K562 (cell line): ENCODE data around the gene IGSF3. TPM values are rescaled to one million over a fixed set of nuclear protein-coding genes. Genes with fewer than 3 reads are reported as not detected.

Experiments used
- BCLAF1 ChIP-seq, 2 experiments: fragments of 450-650 bp in 1 of 2; IDR thresholded peaks; 2 replicates each; pipeline ENCODE4 v1.6.1; 2011 to 2017; ENCODE audit warnings: low read depth in 2 of 2, antibody characterized with exemption in 1 of 2, borderline replicate concordance in 1 of 2, low read length in 1 of 2, mild to moderate bottlenecking in 1 of 2, mixed read lengths in 1 of 2; ENCODE audit not compliant: control insufficient read depth in 1 of 2
- ELF4 ChIP-seq: fragments of 450-650 bp; formaldehyde crosslinking; IDR thresholded peaks from 2 replicates; pipeline ENCODE4 v1.4.0; 2022; ENCODE audit warnings: missing genetic modification characterization
- GTF3C2 ChIP-seq: IDR thresholded peaks from 3 replicates; pipeline ENCODE4 v1.6.1; 2011; ENCODE audit warnings: borderline replicate concordance, mild to moderate bottlenecking, moderate library complexity; ENCODE audit not compliant: insufficient read length; ENCODE audit errors: extremely low read depth
- HDAC3 ChIP-seq: fragments of 450-650 bp; IDR thresholded peaks from 2 replicates; pipeline ENCODE4 v1.6.1; 2018; ENCODE audit warnings: borderline replicate concordance, mild to moderate bottlenecking, moderate library complexity; ENCODE audit not compliant: partially characterized antibody
- HNRNPLL ChIP-seq: fragments of 200-400 bp; formaldehyde crosslinking; IDR thresholded peaks from 2 replicates; pipeline ENCODE4 v1.6.1; 2017; ENCODE audit warnings: low read length, low read depth, mild to moderate bottlenecking; ENCODE audit not compliant: poor library complexity, severe bottlenecking
- KHSRP ChIP-seq: fragments of 450-650 bp; IDR thresholded peaks from 2 replicates; pipeline ENCODE4 v1.6.1; 2017
- NBN ChIP-seq: fragments of 450-650 bp; IDR thresholded peaks from 2 replicates; pipeline ENCODE4 v1.6.1; 2016; ENCODE audit warnings: low read depth, mild to moderate bottlenecking
- NFIC ChIP-seq: fragments of 450-650 bp; IDR thresholded peaks from 2 replicates; pipeline ENCODE4 v1.6.1; 2017; ENCODE audit warnings: mild to moderate bottlenecking, inconsistent platforms
- POLR2H ChIP-seq: IDR thresholded peaks from 2 replicates; pipeline ENCODE4 v1.6.1; 2016; ENCODE audit warnings: missing genetic modification characterization, low read depth, mild to moderate bottlenecking, control low read depth, missing compliant biosample characterization, moderate library complexity
- SMARCA5 ChIP-seq: fragments of 450-650 bp; IDR thresholded peaks from 2 replicates; pipeline ENCODE4 v1.6.1; 2016
- TCF3 ChIP-seq: sonication (generic); formaldehyde crosslinking; IDR thresholded peaks from 2 replicates; pipeline ENCODE4 v1.4.0; 2020; ENCODE audit warnings: mild to moderate bottlenecking, missing genetic modification reagents
- THAP7 ChIP-seq: fragments of 250-450 bp; sonication (Bioruptor Pico); IDR thresholded peaks from 2 replicates; pipeline ENCODE4 v1.5.0; 2021
- ZNF24 ChIP-seq: fragments of 450-650 bp; IDR thresholded peaks from 2 replicates; pipeline ENCODE4 v1.6.1; 2016
- ZNF561 ChIP-seq: fragments of 450-650 bp; formaldehyde crosslinking; conservative IDR thresholded peaks from 2 replicates; pipeline ENCODE4 v1.4.0; 2020; ENCODE audit warnings: mild to moderate bottlenecking, moderate library complexity
- ZNF583 ChIP-seq: fragments of 250-450 bp; sonication (Bioruptor Pico); IDR thresholded peaks from 2 replicates; pipeline ENCODE4 v1.4.0; 2020
- ZNF592 ChIP-seq: fragments of 450-650 bp; IDR thresholded peaks from 2 replicates; pipeline ENCODE4 v1.6.1; 2017; ENCODE audit warnings: antibody characterized with exemption, mild to moderate bottlenecking
- ZNF766 ChIP-seq: fragments of 200-800 bp; sonication (Bioruptor generic); conservative IDR thresholded peaks from 2 replicates; pipeline ENCODE4 v1.6.1; 2016; ENCODE audit warnings: missing genetic modification characterization, missing compliant biosample characterization
- polyA plus RNA-seq, 8 experiments: library from polyadenylated mRNA; depleted of rRNA in 4 of 8; stranded (reverse) in 5 of 8; unstranded in 3 of 8; fragments of >200 nt; fragmentation: Nextera tagmentation in 2 of 8; fragmentation: Illumina TruSeq in 1 of 8; extraction: Ambion mirVana in 2 of 8; extraction: Trizol in 1 of 8; gene quantifications; 2 replicates each; pipeline versions ENCODE4 v1.2.1 to v1.2.3, GENCODE V29; 2011 to 2014; ENCODE audit warnings: inconsistent platforms in 1 of 8, missing spikeins in 1 of 8
- total RNA-seq, 7 experiments: library from RNA; depleted of rRNA in 6 of 7; stranded (reverse); fragments of >200 nt in 6 of 7; fragmentation: Illumina TruSeq in 2 of 7; extraction: Trizol in 2 of 7; gene quantifications; 2 replicates each; pipeline versions ENCODE4 v1.2.1 to v1.2.3, GENCODE V29; 2011 to 2021; ENCODE audit warnings: low replicate concordance in 1 of 7

The IGSF3 gene
- total and polyA plus RNA-seq, 9 of the 15 experiments (the other 6 are each of a cell fraction or from before 2014, with no cell fraction given) = 1.1 to 15.0 (median 8.3) TPM

GRCh38 chr1:116679828-116680628, 12.5 kb upstream of the IGSF3 start (continued):
- TF ChIP-seq HDAC3 (peak; percentile 20), TCF3 (CRISPR knock-in tag) (peak; percentile 93), SMARCA5 (no peak), NBN (peak; percentile 16; the same call in 1 of the 2 replicates), KHSRP (no peak), GTF3C2 (peak; percentile 51), ZNF592 (no peak), POLR2H (tag) (no peak), ZNF583 (CRISPR knock-in tag) (no peak), NFIC (peak; percentile 51), ZNF24 (no peak), THAP7 (CRISPR knock-in tag) (no peak), ELF4 (0 out of 2 replicates have a peak, but pooled peaks have one; percentile 6), HNRNPLL (peak; percentile 15), BCLAF1 (IDR thresholded peaks at IDR 0.05; ENCODE audit: borderline replicate concordance in 1 of 2, control insufficient read depth in 1 of 2, low read depth in 2 of 2, low read length in 1 of 2) (no peak), ZNF766 (CRISPR knock-in tag) (no peak; the same call in 1 of the 2 replicates), ZNF561 (CRISPR knock-in tag) (no peak)
